ENCODE data around the gene RFESD.

The RFESD gene

DNA sequence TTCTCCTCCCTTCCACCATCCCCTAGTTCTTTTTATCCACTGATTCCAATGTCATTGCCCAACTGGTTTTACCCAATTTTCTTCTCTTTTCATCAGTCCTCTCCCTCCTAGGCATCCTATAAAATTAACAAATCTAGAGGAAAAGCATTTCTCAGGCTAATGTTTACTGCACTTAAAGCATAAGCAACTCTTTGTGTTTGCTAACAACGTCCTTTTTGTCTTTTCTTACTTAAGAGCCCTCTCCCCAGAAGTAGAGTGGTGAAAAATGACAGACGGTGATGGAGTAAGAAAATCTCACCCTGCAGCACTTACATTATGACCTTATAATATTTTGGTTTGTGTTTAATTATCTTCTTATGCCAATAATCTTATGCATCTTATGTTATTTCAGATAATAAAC, 37.8 kb downstream of the RFESD start:
- H3K4me3 ChIP-seq (ENCODE audit: low read length) = no peak overlapping the region
- no peak overlapping the region for H2AFZ ChIP-seq (ENCODE audit: low read depth, low read length)
- H3K27ac ChIP-seq (ENCODE audit: low read length) = no peak overlapping the region

GRCh38 chr5:95686651-95687050, 40.1 kb downstream of the RFESD start:
- H3K27ac ChIP-seq (ENCODE audit: low read length) = no peak overlapping the region
- no peaks in the 10 kb centered on the region for H3K27me3 ChIP-seq (ENCODE audit: low read depth, low read length)
- no peak for TF ChIP-seq CTCF (IDR thresholded peaks at IDR 0.05; ENCODE audit: low read depth, low read length)
- no peak for TF ChIP-seq EZH2phosphoT487 (IDR thresholded peaks at IDR 0.05; ENCODE audit: low read depth)
- H3K4me1 ChIP-seq (ENCODE audit: low read length) = no peaks in the 10 kb centered on the region
- no peak overlapping the region for H3K4me2 ChIP-seq (ENCODE audit: low read length)
- no peaks in the 10 kb centered on the region for H3K36me3 ChIP-seq (replicated peaks; ENCODE audit: low read depth, low read length)
- H4K20me1 ChIP-seq (ENCODE audit: insufficient read depth, low read length) = no peaks in the 10 kb centered on the region
- H3K9ac ChIP-seq (ENCODE audit: low read length) = no peak overlapping the region
- no peaks in the 10 kb centered on the region for H3K79me2 ChIP-seq (ENCODE audit: low read length)
- no peak overlapping the region for H3K4me3 ChIP-seq (ENCODE audit: low read length)
- no peak overlapping the region for H2AFZ ChIP-seq (ENCODE audit: low read depth, low read length)
- no peaks in the 10 kb centered on the region for H3K9me3 ChIP-seq (ENCODE audit: insufficient read depth, low read length)

More for the DNA sequence above, 37.8 kb downstream of the RFESD start:
- Histone ChIP-seq H3K4me1 (ENCODE audit: low read length) (no peaks in the 10 kb centered on the region), H3K9ac (ENCODE audit: low read length) (no peak overlapping the region), H3K36me3 (replicated peaks; ENCODE audit: low read depth, low read length) (no peaks in the 10 kb centered on the region), H3K79me2 (ENCODE audit: low read length) (no peaks in the 10 kb centered on the region), H3K27me3 (ENCODE audit: low read depth, low read length) (no peaks in the 10 kb centered on the region), H4K20me1 (ENCODE audit: insufficient read depth, low read length) (no peaks in the 10 kb centered on the region), H3K4me2 (ENCODE audit: low read length) (no peak overlapping the region), H3K9me3 (ENCODE audit: insufficient read depth, low read length) (no peaks in the 10 kb centered on the region)
- TF ChIP-seq CTCF (IDR thresholded peaks at IDR 0.05; ENCODE audit: low read depth, low read length) (no peak), EZH2phosphoT487 (IDR thresholded peaks at IDR 0.05; ENCODE audit: low read depth) (no peak)

- Histone ChIP-seq H3K79me2 (ENCODE audit: low read length) (no peaks in the 10 kb centered on the region), H3K27ac (ENCODE audit: low read length) (no peak overlapping the region), H3K36me3 (replicated peaks; ENCODE audit: low read depth, low read length) (no peaks in the 10 kb centered on the region), H3K4me1 (ENCODE audit: low read length) (no peaks in the 10 kb centered on the region), H3K27me3 (ENCODE audit: low read depth, low read length) (no peaks in the 10 kb centered on the region), H3K9me3 (ENCODE audit: insufficient read depth, low read length) (no peaks in the 10 kb centered on the region), H2AFZ (ENCODE audit: low read depth, low read length) (no peak overlapping the region), H4K20me1 (ENCODE audit: insufficient read depth, low read length) (no peaks in the 10 kb centered on the region), H3K4me3 (ENCODE audit: low read length) (no peak overlapping the region), H3K9ac (ENCODE audit: low read length) (no peak overlapping the region), H3K4me2 (ENCODE audit: low read length) (no peak overlapping the region)
- TF ChIP-seq EZH2phosphoT487 (IDR thresholded peaks at IDR 0.05; ENCODE audit: low read depth) (no peak), CTCF (IDR thresholded peaks at IDR 0.05; ENCODE audit: low read depth, low read length) (no peak)
Measured at GRCh38 chr5:95689680-95690079, 43.1 kb downstream of the RFESD start.

DNA sequence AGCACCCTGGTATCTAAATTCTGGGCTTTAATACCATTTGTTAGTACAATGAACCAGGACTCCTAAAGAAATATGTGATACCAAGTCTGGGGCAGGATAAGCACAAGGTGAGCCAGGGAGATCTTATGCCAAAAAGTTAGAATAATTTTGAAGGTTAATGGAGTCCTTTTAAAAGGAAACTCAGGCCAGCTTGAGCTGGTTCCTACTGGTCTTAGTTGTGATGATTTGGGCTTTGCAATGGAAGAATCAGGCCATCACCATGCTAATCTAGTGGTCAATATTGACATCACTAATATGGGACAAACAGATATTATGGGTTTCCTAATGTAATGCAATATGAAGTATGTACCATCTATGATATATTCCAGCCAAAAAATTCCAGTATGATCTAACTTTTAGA, 43.8 kb downstream of the RFESD start:
- Histone ChIP-seq H3K27ac (ENCODE audit: low read length) (no peak overlapping the region), H3K79me2 (ENCODE audit: low read length) (no peaks in the 10 kb centered on the region), H3K9me3 (ENCODE audit: insufficient read depth, low read length) (no peaks in the 10 kb centered on the region), H4K20me1 (ENCODE audit: insufficient read depth, low read length) (no peaks in the 10 kb centered on the region), H2AFZ (ENCODE audit: low read depth, low read length) (no peak overlapping the region), H3K4me2 (ENCODE audit: low read length) (no peak overlapping the region), H3K9ac (ENCODE audit: low read length) (no peak overlapping the region), H3K4me3 (ENCODE audit: low read length) (no peak overlapping the region), H3K4me1 (ENCODE audit: low read length) (no peaks in the 10 kb centered on the region), H3K36me3 (replicated peaks; ENCODE audit: low read depth, low read length) (no peaks in the 10 kb centered on the region), H3K27me3 (ENCODE audit: low read depth, low read length) (no peaks in the 10 kb centered on the region)
- no peak for TF ChIP-seq CTCF (IDR thresholded peaks at IDR 0.05; ENCODE audit: low read depth, low read length)
- no peak for TF ChIP-seq EZH2phosphoT487 (IDR thresholded peaks at IDR 0.05; ENCODE audit: low read depth)
